Measurements from ENCODE around the gene BBS1.
A peak's percentile ranks its signal among the peaks of the same experiment; 100 is the strongest.
"Not testable (repeated sequence)": the region's sequence is repeated elsewhere in the genome, so short reads cannot be mapped to it uniquely, and the experiment has no call there.

The BBS1 gene

DNA sequence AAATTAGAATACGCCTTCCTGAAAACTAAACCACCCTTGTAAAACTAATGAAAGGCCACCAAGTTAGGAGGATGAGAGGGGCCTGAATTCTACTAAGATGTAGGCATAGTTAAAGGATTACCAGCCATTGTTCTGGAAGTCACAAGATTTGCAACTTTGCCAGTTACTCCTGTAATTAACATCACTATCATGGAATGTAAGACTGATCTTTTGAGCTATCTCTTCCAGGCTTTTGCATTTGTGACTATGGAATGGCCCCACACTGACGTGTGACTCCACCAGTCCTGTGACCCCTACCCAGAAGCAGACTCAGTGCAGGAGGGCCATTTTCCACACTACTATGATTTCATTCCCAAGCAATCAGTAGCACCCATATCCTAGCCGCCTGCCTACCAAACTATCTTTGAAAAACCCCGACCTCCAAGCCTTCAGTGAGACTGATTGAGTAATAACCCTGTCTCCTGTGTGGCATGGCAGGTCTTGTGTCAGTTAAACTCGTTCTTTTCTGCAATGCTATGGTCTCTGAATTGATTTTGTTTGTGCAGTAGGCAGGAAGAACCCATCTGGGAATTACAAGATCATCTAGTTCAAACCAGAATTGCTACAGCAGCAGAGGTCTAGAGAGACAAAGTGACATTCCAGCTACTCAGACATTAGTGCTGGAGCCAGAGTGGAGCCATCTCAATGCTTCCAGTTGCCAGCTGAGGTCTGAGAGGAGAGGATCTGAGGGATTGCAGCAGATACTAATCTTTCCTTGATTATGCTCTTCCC is 59.8 kb downstream of the BBS1 start:
- H3K4me3 ChIP-seq (replicated peaks; ENCODE audit: low read depth, low read length) = no peak overlapping the region
- TF ChIP-seq, protein P1, sequence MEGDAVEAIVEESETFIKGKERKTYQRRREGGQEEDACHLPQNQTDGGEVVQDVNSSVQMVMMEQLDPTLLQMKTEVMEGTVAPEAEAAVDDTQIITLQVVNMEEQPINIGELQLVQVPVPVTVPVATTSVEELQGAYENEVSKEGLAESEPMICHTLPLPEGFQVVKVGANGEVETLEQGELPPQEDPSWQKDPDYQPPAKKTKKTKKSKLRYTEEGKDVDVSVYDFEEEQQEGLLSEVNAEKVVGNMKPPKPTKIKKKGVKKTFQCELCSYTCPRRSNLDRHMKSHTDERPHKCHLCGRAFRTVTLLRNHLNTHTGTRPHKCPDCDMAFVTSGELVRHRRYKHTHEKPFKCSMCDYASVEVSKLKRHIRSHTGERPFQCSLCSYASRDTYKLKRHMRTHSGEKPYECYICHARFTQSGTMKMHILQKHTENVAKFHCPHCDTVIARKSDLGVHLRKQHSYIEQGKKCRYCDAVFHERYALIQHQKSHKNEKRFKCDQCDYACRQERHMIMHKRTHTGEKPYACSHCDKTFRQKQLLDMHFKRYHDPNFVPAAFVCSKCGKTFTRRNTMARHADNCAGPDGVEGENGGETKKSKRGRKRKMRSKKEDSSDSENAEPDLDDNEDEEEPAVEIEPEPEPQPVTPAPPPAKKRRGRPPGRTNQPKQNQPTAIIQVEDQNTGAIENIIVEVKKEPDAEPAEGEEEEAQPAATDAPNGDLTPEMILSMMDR (IDR thresholded peaks at IDR 0.05; ENCODE audit: low read length, missing control alignments) = no peak
- DNase-seq (ENCODE audit: low read depth) = no peak

DNA sequence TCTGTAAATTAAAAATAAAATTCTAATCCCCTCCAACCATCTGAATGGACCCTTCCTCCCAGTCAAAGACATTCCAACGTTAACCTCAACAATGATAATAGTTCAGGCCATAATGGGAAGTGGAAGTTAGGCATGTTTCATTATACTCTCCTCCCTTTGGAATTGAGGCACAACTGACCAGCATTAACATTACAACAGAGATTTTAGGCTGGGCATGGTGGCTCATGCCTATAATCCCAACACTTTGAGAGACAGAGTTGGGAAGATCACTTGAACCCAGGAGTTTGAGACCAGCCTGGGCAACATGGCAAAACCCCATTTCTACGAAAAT is 60.4 kb downstream of the BBS1 start:
- DNase-seq (ENCODE audit: low read depth) = no peak
- TF ChIP-seq, protein P1 (IDR thresholded peaks at IDR 0.05; ENCODE audit: low read length, missing control alignments) = no peak
- H3K4me3 ChIP-seq (replicated peaks; ENCODE audit: low read depth, low read length) = no peak overlapping the region

DNA sequence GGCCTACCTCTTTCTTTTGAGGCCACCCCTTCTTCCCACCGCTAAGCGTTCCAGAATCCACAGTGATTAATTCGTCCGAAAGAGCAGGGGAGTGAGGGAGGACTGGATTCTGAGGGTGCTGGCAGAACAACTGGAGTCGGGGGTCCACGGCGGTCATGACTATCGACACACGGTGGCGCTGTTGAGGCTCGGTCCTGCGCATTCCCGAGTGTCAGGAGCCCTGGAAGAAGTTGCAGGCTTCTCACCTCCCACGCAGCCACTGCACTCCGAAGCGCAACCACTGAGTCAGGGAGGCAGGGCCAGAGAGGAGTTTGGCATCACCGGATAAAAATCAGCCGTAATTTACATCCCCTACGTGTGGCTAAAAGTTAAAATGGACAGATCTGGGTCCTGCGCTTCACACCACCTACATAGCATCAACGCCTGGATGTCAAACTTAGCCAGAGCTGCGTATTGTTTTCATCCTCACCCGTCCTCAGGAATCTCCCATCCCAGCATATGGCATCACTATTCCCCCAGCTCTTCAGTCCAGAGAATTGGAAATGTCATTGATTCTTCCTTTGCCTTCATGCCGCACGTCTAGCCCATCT is 68.7 kb downstream of the BBS1 start:
- peak; percentile 82 for DNase-seq (ENCODE audit: low read depth)
- H3K4me3 ChIP-seq (replicated peaks; ENCODE audit: low read depth, low read length) = no peak overlapping the region
- TF ChIP-seq, protein P1 (IDR thresholded peaks at IDR 0.05; ENCODE audit: low read length, missing control alignments) = peak; percentile 78

DNA sequence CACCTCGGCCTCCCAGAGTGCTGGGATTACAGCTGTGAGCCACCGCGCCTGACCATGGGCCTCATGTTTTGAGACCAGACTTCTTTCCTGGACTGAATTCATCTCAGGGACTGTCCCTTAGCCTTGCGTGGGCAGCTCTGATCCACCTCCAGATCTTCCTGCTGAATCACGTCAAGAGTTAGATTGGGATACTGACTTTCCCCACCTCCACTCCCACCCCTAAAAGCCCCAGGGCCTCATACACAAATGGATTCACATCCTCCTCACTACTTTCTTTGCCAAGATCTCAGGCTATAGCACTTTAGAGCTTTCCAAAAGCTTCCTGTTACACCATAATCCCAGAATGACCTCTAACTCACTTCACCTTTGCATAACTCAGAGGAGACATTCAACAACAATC is 70.4 kb downstream of the BBS1 start:
- DNase-seq (ENCODE audit: low read depth) = peak; percentile 89
- no peak overlapping the region for H3K4me3 ChIP-seq (replicated peaks; ENCODE audit: low read depth, low read length)
- TF ChIP-seq, protein P1 (IDR thresholded peaks at IDR 0.05; ENCODE audit: low read length, missing control alignments) = no peak

DNA sequence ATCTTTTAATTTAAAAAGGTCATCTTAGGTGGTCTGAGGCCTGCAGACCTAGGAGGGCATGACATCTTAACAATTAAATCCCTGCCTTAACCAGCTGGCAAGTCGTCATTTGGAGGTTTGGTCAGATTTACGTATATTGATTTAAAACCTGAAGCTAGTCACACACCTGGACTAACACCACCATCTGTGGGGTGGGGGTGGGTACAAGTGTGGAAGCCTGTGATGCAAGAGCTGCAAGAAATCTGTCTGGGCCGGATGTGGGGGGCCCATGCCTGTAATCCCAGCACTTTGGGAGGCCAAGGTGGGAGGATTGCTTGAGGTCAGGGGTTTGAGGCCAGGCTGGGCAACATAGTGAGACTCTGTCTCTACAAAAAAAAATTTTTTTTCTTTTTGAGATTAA is 70.8 kb downstream of the BBS1 start:
- DNase-seq (ENCODE audit: low read depth) = no peak
- TF ChIP-seq, protein P1 (IDR thresholded peaks at IDR 0.05; ENCODE audit: low read length, missing control alignments) = no peak
- H3K4me3 ChIP-seq (replicated peaks; ENCODE audit: low read depth, low read length) = no peak overlapping the region

DNA sequence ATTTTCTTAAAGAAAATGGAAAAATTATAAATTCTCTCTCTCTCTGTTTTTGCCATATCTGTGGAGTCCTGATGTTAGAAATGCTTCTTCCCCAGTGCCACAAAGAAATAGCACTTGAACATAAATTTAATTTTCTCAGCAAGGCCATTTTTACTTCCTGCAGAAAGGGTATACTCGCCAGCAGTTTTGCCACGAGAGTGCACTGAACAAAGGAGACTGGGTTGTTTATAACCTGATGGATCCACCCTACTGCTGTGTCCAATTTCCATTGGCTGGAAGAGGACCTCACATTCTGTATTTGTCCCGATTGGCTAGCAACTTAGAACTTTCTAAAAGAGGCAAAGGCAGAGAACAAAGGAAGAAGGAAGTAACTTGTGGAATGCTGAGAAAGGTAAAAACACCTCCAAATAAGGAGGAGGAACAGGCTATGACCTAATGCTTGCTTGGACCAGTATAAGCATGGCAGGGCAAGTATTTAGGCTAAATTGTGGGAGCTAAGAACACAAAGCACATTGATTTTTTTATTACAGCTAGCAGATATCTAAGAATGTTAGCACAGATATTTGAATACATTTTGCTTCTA is 72.2 kb downstream of the BBS1 start:
- not testable (repeated sequence) for DNase-seq (ENCODE audit: low read depth); H3K4me3 ChIP-seq (replicated peaks; ENCODE audit: low read depth, low read length)
